GM18507 (cell line): Measurements from ENCODE around the gene CCM2.

Experiments
- DNase-seq: peaks from one replicate; pipeline ENCODE4 v3.0.0; 2011; ENCODE audit warnings: low read depth; ENCODE audit not compliant: insufficient read length; ENCODE audit errors: extremely low spot score
- FAIRE-seq: peaks from 2 replicates; lab custom pipeline; 2011; peaks lifted over from hg19 to GRCh38; lab: Jason Lieb, UNC

Gene CCM2

DNA sequence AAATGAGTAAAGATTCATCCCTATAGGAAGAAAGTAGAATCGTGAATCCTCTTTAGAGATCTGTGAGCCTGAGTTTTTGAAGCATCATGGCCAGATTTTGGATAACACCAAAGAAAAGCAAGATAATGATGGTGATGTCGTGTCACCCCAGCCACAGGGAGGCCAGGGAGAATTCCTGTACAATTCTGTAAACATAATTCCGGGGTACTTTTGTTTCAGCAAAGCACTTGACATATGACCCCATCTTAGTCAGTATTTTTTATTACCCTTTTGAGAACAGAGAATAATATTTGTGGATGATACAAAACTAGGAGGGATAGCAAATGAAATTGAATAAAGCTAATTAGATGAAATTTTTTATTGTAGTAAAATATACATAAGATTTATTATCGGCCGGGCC lies 55.0 kb downstream of the CCM2 start:
- FAIRE-seq (no peak), DNase-seq (no peak)

DNA sequence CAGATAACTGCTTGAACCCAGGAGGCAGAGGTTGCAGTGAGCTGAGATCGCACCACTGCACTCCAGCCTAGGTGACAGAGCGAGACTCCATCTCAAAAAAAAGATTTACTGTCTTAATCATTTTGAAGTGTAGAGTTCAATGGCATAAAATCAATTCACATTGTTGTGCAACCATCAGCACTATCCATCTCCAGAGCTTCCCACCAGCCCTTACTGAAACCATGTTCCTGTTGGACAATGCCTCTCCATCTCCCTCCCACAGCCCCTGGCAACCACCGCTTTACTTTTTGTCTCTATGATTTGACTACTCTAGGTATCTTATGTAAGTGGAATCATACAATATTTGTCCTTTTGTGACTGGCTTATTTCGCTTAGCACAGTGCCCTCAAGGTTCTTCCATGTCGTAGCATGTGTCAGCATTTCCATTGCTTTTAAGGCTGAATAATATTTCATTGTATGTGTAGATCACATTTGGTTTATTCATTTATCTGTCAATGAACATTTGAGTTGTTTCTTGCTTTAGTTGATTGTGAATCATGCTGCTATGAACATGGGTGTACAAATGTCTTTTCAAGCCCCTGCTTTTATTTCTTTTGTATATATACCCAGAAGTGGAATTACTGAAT lies 55.7 kb downstream of the CCM2 start:
- DNase-seq (no peak), FAIRE-seq (peak; percentile 53)

DNA sequence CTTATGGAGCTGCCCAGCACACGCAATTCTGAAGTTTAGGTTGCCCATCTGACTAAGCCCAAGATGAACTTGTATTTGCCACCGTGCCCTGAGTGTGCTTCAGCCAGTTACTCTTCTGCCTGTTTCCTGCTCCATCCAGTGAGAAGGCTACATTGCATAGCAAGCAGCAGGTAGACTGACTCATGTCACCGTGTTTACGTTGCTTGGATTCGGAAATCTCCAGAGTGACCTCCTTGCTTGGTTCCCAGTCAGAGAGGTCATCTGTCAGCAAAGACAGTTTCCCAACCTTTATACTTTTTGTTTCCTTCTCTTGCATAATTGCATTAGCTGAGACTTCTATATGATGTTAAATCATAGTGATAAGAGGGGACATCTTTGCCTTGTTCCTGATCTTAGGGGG lies 57.9 kb downstream of the CCM2 start:
- no peak for FAIRE-seq
- no peak for DNase-seq

DNA sequence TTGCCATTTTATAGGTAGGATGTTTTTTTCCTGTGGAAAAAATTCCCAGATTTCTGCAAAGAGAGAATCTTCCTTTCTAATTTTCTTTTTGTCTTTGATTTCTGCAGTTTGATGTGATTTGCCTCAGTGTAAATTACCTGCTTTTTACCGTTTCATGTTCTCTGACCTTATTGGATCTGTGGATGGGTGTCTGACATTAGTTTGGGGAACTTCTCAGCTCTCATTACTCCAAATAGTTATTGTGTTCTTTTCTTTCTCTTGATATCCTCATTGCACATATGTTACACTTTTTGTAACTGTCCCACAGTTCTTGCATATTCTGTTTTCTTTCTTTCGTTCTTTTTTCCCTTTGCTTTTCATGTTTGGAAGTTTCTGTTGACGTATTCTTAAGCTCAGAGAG lies 60.3 kb downstream of the CCM2 start:
- no peak for DNase-seq
- no peak for FAIRE-seq

DNA sequence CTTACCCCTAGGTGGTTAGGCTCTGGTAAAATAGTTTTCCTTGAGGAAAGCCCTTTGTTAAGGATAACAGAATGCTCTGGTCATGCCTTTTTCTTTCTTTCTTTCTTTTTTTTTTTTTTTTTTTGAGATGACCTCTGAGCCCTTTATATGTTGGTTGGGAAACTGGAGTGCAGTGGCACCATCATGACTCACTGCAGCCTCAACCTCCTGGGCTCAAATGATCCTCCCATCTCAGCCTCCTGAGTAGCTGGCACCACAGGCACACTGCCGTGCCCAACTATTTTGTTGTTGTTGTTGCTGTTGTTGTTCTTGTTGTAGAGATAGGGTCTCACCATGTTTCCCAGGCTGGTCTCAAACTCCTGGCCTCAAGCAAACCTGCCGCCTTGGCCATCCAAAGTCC lies 61.4 kb downstream of the CCM2 start:
- no peak for FAIRE-seq

DNA sequence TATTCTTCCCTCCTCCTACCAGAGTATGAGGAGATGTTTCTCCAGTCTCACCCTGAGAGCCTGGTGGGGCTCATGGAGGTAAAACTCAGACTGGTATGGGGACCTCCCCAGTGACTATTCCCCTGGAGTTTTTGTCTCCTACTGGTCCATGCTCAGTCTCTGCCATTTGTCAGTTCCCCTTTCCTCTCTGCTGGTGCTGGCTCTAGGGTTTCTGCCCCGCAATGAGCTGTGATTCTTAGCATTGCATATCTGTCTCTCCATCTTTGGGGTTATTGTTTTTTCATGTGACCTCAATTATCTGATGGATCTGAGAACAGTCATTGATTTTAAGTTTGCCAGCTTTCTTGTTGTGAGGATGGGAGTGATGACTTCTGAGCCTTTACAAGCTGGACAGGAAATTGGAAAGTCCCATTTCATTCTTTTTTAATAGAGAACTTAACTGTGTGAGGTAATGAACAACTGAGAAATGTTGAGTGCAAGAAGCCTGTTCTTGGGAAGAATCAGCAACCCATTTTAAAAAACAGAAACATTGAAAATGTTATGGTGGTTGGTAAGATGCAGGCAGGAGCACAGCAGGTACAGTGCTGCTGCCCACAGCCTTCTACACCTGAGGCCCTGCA lies 61.9 kb downstream of the CCM2 start:
- no peak for DNase-seq
- no peak for FAIRE-seq

More for the DNA sequence above, 61.4 kb downstream of the CCM2 start:
- no peak for DNase-seq

DNA sequence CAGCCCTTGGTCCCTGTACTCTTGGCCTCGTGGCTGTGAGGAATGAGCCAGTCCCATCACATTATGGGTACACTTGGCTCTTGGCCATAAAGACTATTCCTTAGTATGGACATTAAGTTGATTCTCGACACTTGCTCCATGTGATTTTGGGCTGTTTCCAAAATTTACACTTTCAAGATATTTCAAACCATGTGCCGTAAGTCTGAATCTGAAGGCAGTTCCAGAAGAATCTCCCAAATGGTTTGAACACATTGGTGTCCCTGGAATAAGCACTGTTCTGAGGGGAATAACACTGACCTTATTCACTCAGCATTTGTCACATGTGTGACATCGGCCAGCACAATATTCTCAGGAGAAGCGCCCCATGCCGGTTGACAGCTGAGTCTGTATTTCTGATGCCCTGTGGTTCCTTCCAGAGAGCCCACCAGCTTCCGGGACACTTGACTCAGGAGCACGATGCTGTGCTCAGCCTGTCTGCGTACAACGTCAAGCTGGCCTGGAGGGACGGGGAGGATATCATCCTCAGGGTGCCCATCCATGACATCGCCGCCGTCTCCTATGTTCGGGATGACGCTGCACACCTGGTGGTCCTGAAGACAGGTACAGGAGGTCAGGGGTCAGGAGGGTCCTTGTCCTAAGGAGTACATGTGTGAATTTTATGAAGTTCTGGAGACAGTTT lies 64.2 kb downstream of the CCM2 start:
- DNase-seq (no peak), FAIRE-seq (no peak)

DNA sequence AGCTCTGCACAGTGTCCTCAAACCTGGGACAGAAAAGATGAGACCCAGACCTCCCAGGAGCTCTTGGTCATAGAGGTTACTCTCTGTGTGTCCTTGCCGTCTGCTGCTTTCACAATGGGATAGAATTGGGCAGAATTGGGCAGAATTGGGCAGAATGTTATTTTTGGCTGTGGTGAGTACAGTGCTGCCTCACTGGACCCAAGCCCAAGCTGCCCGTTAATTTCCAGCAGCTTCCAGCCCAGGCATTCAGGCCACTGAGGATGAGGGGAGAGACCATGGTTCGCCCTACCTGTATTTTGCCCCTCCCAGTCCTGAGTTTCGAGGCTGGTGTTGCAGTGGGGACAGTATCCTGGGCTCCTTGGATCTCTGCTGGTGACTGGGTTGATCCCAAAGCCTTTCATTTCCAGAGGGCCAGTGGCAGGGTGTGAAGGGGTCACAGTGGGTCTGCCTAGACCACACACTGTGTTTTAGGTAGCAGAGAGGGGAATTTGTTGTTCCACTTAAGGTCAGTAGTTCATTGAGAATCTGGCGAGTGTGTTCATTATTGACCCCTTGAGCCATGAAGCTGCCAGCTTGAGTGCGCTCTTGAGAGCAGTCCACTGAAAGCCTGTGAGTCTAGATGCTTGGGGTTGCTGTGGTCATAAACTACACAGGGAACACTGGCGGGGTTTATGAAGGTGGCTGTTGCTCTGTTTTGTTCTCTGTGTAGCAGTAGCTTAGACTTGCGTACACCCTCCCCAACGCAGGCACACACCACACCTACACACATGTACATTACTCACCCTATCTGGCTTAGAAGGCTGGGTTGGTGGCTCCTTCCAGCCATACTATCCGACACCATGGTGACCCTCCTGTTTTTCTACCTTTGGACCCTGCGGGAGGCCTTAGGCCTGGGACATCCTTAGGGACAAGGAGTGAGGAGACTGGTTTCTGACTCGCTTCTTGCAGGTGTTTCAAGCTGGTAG lies 65.3 kb downstream of the CCM2 start:
- no peak for FAIRE-seq

DNA sequence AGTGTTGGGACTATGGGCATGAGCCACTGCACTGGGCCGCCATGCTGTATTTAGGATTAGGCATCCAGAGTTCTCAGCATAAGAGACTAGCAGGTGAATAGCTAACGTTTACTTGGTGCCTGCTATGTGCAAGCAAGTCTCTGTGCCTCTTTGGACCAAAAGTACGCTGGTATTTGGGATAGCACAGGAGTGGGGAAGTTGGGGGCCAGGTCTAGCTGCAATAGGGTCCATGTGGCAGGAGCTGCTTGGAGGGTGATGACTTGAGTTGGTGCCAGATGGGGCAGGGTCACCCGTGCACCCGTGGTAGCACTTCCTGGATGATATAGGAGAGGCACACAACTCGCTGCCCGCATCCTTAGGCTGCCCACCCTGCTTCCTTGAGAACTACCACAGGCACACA lies 66.4 kb downstream of the CCM2 start:
- no peak for DNase-seq
- FAIRE-seq = no peak

More for the DNA sequence above, 65.3 kb downstream of the CCM2 start:
- DNase-seq = no peak

DNA sequence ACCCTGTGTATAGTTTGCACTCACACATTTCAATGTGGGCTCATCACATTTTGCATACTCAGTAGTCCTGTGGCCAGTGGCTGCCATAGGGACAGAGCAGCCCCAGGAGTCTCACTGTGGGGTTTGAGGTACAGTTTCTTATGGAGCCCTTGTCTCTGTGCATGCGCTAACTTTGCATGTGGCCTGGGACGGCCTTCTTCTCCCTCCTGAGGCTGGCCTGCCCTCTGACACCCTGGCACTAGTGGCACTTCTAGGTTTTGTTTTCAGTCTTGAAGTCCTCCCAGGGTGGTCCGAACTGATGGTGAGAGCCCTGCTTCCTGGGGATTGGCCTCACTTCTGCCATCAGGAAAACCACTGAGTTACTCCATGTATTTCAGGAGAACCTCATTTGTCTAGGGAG lies 67.6 kb downstream of the CCM2 start:
- no peak for FAIRE-seq
- no peak for DNase-seq

DNA sequence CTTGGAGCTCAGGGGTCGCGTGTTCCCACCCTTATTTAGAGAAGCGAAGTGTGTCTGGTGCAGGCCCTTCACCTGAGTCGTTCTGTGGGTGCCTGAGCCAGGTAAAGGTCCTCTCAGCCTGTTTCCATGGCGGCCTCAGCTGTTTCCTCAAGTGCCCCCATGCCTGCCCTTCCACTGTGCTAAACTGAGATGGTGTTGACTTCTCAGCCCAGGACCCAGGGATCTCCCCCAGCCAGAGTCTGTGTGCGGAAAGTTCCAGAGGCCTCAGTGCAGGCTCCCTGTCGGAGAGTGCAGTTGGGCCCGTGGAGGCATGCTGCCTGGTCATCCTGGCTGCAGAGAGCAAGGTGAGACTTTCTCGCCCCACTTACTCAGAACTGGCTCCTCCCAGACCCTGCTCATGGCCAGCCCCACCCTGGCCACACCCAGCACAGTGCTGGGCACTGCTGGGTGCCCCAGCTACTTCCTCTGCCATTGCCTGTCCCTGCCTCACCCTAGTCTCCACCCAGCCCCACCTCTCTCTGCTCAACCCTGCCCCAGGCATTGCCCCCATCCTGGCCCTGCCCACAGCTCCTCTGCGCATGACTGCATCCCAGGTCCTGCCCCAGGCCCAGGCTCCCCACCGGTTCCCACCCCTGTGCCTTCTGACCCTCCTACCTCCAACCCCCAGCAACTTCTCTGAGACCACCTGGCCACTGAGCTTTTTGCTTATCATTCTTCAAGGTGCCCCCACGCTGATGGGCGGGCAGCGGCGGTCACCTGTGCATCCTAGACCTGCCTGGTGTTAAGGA lies 68.4 kb downstream of the CCM2 start:
- no peak for DNase-seq
- no peak for FAIRE-seq

DNA sequence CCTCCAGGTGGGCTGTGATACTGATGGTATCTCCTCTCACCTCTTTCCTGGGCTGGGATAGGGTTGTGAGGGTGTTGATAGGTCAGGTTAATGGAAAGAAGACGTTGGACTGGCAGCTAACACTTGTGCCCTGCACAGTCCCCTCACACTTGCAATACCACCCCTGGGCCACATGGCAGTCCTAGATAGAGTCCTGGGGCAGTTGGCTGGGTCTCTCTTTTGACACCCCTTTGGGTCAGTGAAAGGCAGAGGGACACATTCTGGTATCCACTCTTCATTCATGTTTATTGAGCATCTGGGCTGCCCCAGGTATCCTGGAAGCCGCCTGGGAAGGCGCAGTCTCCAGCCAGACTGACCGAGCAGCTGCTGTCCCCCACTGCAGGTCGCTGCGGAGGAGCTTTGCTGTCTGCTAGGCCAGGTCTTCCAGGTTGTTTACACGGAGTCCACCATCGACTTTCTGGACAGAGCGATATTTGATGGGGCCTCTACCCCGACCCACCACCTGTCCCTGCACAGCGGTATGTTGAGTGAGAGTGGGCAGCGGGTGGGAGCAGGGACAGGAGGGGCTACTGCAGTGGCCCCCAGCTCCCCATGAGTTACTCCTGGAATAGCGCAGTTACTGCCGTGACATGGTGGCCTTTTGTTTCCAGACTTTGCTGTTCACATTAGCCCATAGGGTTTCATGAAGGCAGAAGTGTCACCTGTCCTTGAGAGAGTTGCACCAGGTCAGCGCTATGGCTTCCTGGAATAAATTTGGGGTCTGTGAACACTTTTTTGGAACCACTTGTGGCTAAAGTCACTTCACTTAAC lies 69.6 kb downstream of the CCM2 start:
- DNase-seq = no peak
- no peak for FAIRE-seq

DNA sequence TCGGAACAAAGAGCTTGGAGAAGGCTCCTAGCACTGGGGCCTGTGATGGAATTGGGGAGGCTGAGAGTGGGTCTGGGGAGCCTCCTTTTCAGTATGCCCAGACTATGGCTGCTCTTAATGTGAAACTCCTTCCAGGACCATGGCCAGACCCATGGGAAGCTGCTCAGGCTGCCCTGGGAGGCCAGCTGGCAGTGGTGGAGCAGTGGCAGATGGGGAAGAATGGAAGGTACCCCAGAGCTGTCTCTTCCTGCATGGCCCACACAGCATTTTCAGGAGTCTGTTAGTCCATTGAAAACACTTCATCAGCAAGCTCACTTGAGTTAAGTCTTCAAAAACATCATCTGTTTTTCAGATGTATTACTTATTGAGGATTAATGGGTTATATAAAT lies 70.2 kb downstream of the CCM2 start:
- DNase-seq (no peak), FAIRE-seq (no peak)

DNA sequence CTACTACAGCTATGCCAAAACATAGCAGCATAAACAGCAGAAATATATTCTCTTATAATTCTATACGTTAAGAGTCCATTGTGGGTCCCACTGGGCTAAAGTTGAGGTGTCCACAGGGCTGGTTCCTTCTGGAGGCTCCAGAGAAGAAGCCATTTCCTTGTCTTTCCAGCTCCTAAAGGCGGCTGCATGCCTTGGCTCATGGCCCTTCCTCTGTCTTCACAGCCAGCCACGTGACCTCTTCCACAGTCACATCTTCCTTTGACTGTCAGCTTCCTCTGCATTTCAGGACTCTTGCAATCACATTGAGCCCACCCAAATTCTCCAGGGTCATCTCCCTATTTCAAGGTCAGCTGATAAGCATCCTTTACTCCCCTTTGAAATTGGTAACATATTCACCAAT lies 71.5 kb downstream of the CCM2 start:
- FAIRE-seq (no peak), DNase-seq (no peak)

DNA sequence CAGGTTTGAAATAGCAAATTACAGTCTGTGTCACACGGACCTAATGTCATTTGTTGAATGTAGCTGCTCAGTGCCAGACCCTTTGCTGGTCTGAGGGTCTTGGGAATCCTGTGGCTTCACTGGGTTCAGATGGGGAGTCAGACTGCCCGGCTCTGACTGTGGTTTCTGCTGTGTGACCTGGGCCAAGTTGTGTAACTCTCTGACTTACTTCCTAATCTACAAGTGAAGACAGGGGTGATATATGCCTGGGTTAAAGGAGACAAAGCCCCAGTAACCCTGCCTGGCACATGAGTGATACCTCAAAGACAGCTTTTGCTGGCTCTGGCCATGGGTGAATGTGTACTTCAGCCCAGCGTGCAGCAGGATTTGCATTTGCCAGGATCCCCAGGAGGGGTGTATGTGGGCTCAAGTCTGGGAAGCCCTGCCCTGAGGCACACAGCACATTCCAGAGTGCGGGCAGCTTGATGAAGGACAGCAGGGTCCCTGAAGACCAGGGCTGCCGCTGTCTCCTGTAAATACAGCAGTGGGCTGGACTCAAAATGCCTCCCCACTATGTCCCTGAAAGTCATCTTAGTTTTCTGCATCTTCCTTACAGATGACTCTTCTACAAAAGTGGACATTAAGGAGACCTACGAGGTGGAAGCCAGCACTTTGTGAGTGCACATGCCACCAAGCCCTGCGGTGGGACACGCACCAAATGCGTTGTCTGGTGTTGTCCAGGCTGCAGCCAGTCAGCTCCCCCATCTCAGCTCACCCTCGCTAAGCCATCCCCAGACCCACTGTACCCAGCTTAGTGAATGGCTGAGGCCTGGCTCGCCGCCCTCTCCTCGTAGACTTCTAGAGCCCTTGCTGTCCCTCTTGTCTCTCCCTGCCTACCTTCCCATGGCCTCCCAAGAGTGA lies 72.4 kb downstream of the CCM2 start:
- FAIRE-seq = no peak

DNA sequence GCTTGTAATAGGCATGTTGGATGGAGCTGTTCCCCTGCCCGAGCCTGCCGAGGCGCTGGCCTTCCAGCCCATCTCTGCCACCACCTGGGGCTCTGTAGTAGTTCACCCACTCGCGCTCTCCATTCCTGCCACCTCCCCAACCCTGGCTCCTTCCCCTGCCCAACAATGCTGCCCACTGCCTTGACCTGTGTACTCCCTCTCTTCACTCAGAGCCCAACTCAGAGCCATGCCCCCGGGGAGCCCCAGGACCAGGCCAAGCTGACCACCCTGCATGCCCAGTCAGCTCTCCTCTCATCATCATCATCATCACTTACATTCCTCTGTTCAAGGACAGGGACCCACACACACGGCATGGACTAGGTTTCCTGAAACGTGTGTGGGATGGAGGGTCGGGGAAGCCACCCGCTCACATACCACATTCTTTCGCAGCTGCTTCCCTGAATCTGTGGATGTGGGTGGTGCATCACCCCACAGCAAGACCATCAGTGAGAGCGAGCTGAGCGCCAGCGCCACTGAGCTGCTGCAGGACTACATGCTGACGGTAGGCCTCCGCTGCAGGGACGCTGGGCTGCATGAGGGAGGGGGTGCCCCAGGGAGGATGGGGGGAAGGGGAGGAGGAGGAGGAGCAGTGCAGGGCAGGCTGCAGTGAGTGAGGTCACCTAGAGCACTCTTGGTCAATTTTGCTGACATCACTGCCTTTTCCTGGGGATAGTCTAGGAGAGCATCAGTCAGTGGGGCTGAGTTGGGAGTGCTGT lies 73.2 kb downstream of the CCM2 start:
- FAIRE-seq (no peak), DNase-seq (no peak)

More for the DNA sequence above, 72.4 kb downstream of the CCM2 start:
- no peak for DNase-seq
